IPS DF 6.9 (cell line): ENCODE data around the gene CLDN22.

Experiments
- DNase-seq: peaks from one replicate; pipeline ENCODE4 v3.0.0-alpha.2; 2013; ENCODE audit warnings: low read depth, low spot score
- H3K27ac ChIP-seq: one replicate; pipeline ENCODE4 v1.5.1; 2013; ENCODE audit warnings: low read length, control low read depth
- H3K27me3 ChIP-seq: 2 replicates; pipeline ENCODE4 v1.6.1; 2013; ENCODE audit warnings: mild to moderate bottlenecking, low read length; ENCODE audit not compliant: control insufficient read depth, insufficient read depth
- H3K36me3 ChIP-seq: 2 replicates; pipeline ENCODE4 v1.6.1; 2013; ENCODE audit warnings: low read length; ENCODE audit not compliant: control insufficient read depth, insufficient read depth
- H3K4me1 ChIP-seq: 2 replicates; pipeline ENCODE4 v1.6.1; 2013; ENCODE audit warnings: low read length; ENCODE audit not compliant: control insufficient read depth, insufficient read depth
- H3K4me3 ChIP-seq: 2 replicates; pipeline ENCODE4 v1.5.1; 2013; ENCODE audit warnings: mild to moderate bottlenecking, low read length
- H3K9me3 ChIP-seq: 2 replicates; pipeline ENCODE4 v1.6.1; 2013; ENCODE audit warnings: low read length, inconsistent platforms; ENCODE audit not compliant: control insufficient read depth, insufficient read depth
- WGBS: extraction: QIAGEN DNeasy Blood & Tissue Kit; methylation state at CpG from one replicate; pipeline ENCODE4 v1.1.7; 2013; ENCODE audit warnings: mixed read lengths, missing lambda C conversion rate; ENCODE audit not compliant: insufficient read length, insufficient coverage; 5-methylcytosine and 5-hydroxymethylcytosine counted together

The CLDN22 gene

DNA sequence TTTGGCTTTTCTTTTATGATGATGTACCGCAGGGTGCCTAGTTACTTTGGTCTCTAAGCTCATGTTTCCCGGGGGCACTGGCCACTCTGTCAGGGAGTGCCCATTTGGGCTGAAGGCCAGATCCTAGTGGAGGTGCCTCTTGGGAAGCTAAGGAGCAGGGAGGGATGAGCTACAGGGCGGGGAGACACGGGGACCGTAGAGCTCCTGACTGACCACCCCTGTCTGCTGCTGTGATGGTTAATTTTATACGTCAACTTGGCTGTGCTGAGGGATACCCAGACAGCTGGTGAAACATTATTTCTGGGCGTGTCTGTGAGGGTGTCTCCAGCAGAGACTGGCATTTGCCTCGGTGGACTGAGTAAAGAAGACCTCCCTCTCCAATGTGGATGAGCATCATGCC is 27.1 kb upstream of the CLDN22 start:
- WGBS = no CpG with 5 or more reads among the region's 8 CpGs
- H3K4me1 ChIP-seq = no peaks in the 10 kb centered on the region
- H3K27ac ChIP-seq = no peak overlapping the region
- DNase-seq = no peak
- H3K36me3 ChIP-seq = no peaks in the 10 kb centered on the region
- no peaks in the 10 kb centered on the region for H3K9me3 ChIP-seq
- H3K4me3 ChIP-seq = no peak overlapping the region
- no peaks in the 10 kb centered on the region for H3K27me3 ChIP-seq

DNA sequence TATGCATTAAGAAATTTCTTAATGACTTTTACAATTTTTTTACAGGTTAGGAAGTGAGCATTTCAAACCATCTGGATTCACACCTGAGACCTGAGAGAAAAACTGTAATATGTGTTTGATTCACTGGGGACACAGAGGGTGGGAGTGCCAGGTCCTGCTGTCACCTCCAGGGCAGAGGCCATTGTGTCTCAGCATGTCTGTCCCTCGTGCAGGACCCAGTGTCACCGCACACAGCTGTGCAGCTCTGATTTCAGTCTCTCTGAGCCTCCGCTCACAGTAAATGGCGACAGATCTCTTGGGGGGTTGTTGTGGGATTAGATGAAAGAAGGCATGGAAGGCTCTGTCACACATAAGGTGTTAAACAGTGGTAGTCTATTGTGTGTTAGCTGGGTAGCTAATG is 25.2 kb upstream of the CLDN22 start:
- Histone ChIP-seq H3K36me3 (no peaks in the 10 kb centered on the region), H3K4me1 (no peaks in the 10 kb centered on the region), H3K27me3 (no peaks in the 10 kb centered on the region), H3K4me3 (no peak overlapping the region), H3K27ac (no peak overlapping the region), H3K9me3 (no peaks in the 10 kb centered on the region)
- no CpG with 5 or more reads among the region's 4 CpGs for WGBS
- DNase-seq = no peak

DNA sequence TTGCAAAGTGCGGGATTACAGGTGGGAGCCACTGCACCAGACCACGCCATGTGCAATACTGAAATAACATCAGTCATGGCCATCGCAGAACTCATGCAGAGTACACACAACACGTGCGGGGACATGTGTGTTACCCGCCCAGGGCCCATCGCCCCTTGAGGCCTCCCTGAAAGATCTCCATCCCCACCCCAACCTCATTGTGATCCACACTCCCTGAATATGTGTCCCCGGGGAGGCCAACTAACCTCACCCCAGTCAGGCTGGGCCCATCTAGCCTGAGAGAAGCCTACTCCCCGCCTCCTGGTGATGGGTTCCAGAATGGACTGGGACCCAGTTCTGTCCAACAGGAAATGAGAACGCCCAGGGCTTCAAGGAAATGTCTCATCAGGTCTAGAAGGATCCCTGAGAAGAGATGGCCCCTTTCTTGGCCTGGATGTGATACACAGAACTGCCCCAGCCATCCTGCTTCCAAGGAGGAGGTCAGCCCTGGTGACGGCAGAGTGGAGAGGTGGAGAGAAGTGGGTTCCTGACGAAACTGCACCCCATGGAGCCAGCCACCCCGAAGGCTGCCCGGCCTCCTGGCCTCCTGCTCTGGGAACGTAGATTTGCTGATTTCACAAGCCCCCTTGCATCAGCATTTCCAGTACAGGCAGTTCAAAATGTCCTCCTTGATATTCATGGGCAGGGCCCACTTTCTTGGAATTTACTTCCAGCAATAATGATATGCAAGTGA is 24.6 kb upstream of the CLDN22 start:
- H3K9me3 ChIP-seq = no peaks in the 10 kb centered on the region
- no CpG with 5 or more reads among the region's 15 CpGs for WGBS
- H3K27me3 ChIP-seq = no peaks in the 10 kb centered on the region
- H3K27ac ChIP-seq = no peak overlapping the region
- H3K36me3 ChIP-seq = no peaks in the 10 kb centered on the region
- no peak overlapping the region for H3K4me3 ChIP-seq
- no peaks in the 10 kb centered on the region for H3K4me1 ChIP-seq
- no peak for DNase-seq

DNA sequence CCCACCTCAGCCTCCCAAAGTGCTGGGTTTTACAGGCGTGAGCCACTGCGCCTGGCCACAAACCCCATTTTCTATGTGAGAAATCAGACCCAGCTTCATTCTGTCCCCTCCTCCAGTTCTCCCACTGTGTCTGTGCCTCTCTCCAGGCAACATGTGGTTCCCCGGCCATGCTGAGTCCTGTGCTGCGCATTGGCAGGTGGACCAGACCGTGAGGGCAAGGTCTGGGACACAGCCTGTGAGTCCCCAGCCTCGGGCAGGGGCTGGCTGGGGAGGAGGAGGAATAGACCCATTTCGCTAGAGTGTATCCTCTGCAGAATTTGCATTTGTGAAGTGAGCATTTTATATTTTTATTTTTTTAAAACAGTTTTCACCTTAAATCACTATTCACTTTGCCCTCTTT is 23.7 kb upstream of the CLDN22 start:
- Histone ChIP-seq H3K4me3 (no peak overlapping the region), H3K4me1 (no peaks in the 10 kb centered on the region), H3K36me3 (no peaks in the 10 kb centered on the region), H3K27ac (no peak overlapping the region), H3K27me3 (no peaks in the 10 kb centered on the region), H3K9me3 (no peaks in the 10 kb centered on the region)
- DNase-seq = no peak
- WGBS = no CpG with 5 or more reads among the region's 7 CpGs

DNA sequence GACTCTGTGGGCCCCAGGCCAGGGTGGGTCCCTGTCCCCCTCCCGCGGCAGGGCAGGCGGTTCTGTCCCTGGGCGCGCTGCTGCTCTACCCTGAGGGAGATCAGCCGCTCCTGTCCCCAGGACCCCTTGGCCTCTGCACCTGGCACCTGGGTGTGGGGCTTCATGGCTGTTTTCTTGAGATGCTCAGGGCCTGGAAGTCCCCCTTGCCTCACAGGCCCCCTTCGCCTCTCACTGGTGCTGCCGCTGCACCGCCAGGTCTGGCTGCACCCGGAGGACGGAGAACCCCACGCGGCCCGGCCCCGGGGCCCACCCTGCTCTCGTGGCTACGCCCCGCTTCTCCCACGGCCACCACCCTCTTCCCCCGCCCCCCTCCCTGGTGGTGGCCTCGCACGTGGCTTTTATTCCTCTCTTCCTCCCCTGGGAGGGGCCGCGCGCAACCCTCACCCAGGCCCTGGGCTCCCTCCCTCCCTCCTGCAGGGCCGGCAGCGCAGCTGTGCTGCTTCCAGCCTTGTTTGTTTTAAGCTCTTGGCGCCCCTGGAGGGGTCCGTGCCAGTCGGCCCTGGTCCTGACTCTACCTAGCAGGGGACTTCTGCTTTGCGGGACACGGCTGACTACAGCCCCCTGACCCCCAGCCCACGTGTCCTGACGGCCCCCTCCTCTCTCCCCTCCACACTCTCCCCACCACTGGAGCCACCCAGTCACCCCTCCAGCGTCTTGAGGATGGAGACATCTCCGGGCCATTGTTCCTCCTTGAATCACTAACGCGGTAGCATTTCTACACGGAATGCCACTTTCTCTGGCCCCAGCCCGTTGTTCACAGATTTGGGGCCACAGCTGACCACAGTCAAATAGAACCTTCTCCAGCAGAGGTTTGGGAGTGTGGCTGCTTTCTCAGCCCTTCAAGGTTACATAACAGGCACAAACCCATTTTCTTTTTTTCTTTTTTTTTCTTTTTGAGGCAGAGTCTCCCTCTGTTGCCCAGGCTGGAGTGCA is 22.8 kb upstream of the CLDN22 start:
- Histone ChIP-seq H3K9me3 (no peaks in the 10 kb centered on the region), H3K4me1 (no peaks in the 10 kb centered on the region), H3K27me3 (no peaks in the 10 kb centered on the region), H3K36me3 (no peaks in the 10 kb centered on the region), H3K27ac (no peak overlapping the region), H3K4me3 (no peak overlapping the region)
- no peak for DNase-seq
- WGBS = no CpG with 5 or more reads among the region's 40 CpGs

DNA sequence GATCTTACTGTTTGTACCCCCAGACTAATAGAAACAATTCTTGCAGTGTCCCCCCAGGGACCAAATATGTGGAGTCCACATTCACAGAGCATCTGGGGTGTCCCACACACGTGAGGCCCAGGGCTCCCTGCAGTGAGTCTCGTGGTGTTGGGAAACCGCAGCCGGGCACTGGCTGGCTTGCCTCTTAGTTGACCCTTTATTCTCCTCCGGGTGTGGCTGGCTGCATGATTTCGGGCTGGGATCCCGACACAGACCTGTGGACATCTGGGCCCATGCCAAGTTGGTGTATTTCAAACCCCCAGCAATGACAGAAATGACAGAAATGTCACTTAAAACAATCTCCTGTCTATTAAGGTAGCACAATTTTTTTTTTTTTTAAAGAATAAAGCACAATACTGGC is 17.8 kb upstream of the CLDN22 start:
- Histone ChIP-seq H3K9me3 (no peaks in the 10 kb centered on the region), H3K4me1 (no peaks in the 10 kb centered on the region), H3K4me3 (no peak overlapping the region), H3K27me3 (no peaks in the 10 kb centered on the region), H3K27ac (no peak overlapping the region), H3K36me3 (no peaks in the 10 kb centered on the region)
- DNase-seq = no peak
- no CpG with 5 or more reads among the region's 7 CpGs for WGBS

DNA sequence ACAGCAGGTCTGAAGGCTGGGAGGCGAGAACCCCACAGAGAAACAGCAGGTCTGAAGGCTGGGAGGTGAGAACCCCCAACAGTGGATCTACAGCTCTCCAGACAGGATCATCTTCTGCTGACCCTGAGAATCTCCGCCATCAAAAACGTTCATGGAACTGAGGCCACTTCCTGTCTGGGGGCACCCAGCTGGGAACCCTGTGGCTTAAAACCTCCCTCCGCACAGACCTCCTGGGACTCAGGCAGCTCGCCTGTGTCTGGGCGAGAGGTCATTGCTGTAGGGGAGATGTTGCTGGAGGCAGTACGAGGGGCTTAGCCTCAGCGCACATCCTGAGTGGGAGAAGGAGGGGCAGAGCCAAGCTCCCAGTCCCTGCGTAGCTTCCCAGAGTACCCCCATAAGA is 17.3 kb upstream of the CLDN22 start:
- Histone ChIP-seq H3K27ac (no peak overlapping the region), H3K36me3 (no peaks in the 10 kb centered on the region), H3K9me3 (no peaks in the 10 kb centered on the region), H3K4me3 (no peak overlapping the region), H3K4me1 (no peaks in the 10 kb centered on the region), H3K27me3 (no peaks in the 10 kb centered on the region)
- no CpG with 5 or more reads among the region's 9 CpGs for WGBS
- DNase-seq = no peak

DNA sequence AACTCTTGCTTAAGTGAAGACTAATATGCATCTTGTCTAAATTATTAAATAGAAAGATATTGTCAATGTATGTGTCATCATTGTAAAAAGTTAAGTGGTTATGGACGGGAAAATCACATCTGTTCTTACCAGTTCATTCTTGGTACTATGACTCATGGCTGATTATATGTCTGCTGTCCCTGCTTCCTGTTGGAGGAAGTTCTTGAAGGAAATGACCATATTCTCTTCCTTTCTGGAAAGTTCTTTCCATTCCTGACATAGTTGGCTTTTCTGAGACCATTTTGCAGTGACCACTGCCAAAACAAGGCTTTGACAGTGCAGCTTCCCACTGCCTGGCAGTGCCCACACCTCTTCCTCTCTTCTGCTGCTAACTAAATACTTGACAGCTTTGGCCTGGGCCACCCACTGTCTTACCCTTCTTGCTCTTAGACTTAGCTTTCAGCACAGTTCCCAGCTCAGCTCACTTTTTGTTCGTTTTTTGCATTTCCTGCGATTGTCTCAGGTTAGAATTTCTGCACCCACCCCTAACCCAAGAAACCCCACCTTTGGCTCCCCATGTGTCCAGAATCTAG is 15.4 kb upstream of the CLDN22 start:
- H3K36me3 ChIP-seq = no peaks in the 10 kb centered on the region
- H3K27ac ChIP-seq = no peak overlapping the region
- H3K4me3 ChIP-seq = no peak overlapping the region
- H3K9me3 ChIP-seq = no peaks in the 10 kb centered on the region
- no peak for DNase-seq
- no peaks in the 10 kb centered on the region for H3K4me1 ChIP-seq
- H3K27me3 ChIP-seq = no peaks in the 10 kb centered on the region
- no CpG with 5 or more reads among the region's 3 CpGs for WGBS

DNA sequence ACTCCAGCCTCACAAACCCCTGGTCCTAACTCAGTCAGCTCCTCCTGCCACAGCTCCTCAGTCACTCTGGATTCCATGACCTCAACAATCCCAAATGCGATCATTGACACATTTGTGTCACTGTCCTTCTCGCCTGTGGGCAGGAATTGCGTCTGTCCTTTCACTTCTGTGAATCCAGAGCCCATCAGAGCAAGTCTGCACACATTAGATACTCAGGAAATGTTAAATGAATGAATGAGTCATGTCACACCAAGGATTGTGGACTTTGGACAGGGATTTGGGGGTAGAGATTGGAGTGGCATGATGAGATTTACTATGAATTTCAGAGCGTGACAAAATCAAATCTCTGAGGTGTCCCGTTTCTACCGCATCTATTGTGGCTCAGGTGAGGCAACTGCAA is 13.9 kb upstream of the CLDN22 start:
- Histone ChIP-seq H3K27me3 (no peaks in the 10 kb centered on the region), H3K27ac (no peak overlapping the region), H3K36me3 (no peaks in the 10 kb centered on the region), H3K4me3 (no peak overlapping the region), H3K4me1 (no peaks in the 10 kb centered on the region), H3K9me3 (no peaks in the 10 kb centered on the region)
- no CpG with 5 or more reads among the region's 6 CpGs for WGBS
- DNase-seq = no peak

DNA sequence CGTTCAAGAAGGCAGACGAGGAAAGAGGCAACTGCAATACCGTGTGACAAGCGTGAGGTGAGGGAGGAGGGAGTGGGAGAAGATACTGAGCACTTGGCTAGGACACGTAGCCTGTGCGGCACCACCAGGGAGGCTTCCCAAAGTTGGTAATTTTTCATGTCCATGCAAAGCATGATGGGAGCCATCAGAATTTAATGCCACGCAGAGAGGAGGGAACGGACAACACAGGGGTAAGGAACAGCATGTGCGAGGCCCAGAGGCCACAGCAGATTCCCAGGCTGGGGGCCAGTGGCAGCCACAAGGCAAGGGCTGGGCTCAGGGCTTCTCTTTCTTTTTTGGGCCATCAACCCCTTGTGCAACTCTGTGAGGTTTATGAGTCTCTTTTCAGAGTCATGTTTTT is 13.1 kb upstream of the CLDN22 start:
- Histone ChIP-seq H3K27me3 (no peaks in the 10 kb centered on the region), H3K27ac (no peak overlapping the region), H3K4me3 (no peak overlapping the region), H3K9me3 (no peaks in the 10 kb centered on the region), H3K4me1 (no peaks in the 10 kb centered on the region), H3K36me3 (no peaks in the 10 kb centered on the region)
- no CpG with 5 or more reads among the region's 9 CpGs for WGBS
- DNase-seq = no peak
